ENCODE data around the gene SREBF2.

DNA sequence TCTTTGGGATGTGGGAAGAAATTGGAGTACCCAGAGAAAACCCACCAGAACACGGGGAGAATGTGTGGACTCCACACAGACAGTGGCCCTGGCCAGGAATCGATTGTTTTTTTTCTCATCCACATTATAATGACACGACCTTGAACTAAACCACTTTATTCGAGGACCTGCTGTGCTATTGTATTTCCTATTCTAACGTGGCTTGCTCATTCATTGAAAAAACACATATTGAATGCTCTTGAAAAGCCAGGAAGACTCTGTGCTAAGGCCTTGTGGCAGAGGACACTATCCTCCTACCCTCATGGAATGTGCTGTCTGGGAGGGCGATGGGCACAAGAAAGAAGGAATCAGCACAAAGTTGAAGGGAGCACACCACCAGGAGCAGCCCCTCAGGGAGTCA is 9.1 kb upstream of the SREBF2 start:
- TF ChIP-seq, protein P1, sequence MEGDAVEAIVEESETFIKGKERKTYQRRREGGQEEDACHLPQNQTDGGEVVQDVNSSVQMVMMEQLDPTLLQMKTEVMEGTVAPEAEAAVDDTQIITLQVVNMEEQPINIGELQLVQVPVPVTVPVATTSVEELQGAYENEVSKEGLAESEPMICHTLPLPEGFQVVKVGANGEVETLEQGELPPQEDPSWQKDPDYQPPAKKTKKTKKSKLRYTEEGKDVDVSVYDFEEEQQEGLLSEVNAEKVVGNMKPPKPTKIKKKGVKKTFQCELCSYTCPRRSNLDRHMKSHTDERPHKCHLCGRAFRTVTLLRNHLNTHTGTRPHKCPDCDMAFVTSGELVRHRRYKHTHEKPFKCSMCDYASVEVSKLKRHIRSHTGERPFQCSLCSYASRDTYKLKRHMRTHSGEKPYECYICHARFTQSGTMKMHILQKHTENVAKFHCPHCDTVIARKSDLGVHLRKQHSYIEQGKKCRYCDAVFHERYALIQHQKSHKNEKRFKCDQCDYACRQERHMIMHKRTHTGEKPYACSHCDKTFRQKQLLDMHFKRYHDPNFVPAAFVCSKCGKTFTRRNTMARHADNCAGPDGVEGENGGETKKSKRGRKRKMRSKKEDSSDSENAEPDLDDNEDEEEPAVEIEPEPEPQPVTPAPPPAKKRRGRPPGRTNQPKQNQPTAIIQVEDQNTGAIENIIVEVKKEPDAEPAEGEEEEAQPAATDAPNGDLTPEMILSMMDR (IDR thresholded peaks at IDR 0.05; ENCODE audit: low read length): no peak
- TF ChIP-seq EZH2 (IDR thresholded peaks at IDR 0.05; ENCODE audit: borderline replicate concordance, low read length): no peak
